HL-60 (cell line): Measurements from ENCODE around the gene SETD3.

Experiments
- DNase-seq, 2 experiments: peaks; one replicate each; pipeline ENCODE4 v3.0.0-alpha.2; 2010 to 2020; ENCODE audit warnings: low read depth in 1 of 2, low spot score in 1 of 2
- H3K27ac ChIP-seq: fragments of 250-450 bp; sonication (Bioruptor Pico); replicated peaks from 2 replicates; pipeline ENCODE4 v1.5.1; 2020; ENCODE audit warnings: mild to moderate bottlenecking, moderate library complexity
- H3K27me3 ChIP-seq: fragments of 250-450 bp; sonication (Bioruptor Pico); 2 replicates; pipeline ENCODE4 v1.5.1; 2021; ENCODE audit warnings: mild to moderate bottlenecking, moderate library complexity; ENCODE audit not compliant: insufficient read depth, poor library complexity, severe bottlenecking
- H3K4me3 ChIP-seq: replicated peaks from 2 replicates; pipeline ENCODE4 v1.5.1; 2011; ENCODE audit warnings: mild to moderate bottlenecking, control low read depth, low read length; ENCODE audit not compliant: insufficient read depth
- GABPA ChIP-seq: IDR thresholded peaks from 2 replicates; pipeline ENCODE4 v1.6.1; 2012; ENCODE audit warnings: low read depth
- POLR2AphosphoS5 ChIP-seq: IDR thresholded peaks from 2 replicates; pipeline ENCODE4 v1.6.1; 2012; ENCODE audit warnings: low read depth
- REST ChIP-seq: IDR thresholded peaks from 2 replicates; pipeline ENCODE4 v1.6.1; 2012; ENCODE audit warnings: low read depth; ENCODE audit not compliant: insufficient replicate concordance
- SPI1 ChIP-seq: IDR thresholded peaks from 2 replicates; pipeline ENCODE4 v1.6.1; 2012; ENCODE audit warnings: low read depth, mild to moderate bottlenecking, borderline replicate concordance
- TF ChIP-seq, protein P1 (sequence below): IDR thresholded peaks from one replicate; pipeline ENCODE4 v1.5.1; 2011; ENCODE audit warnings: low read length, control low read depth, inconsistent platforms; ENCODE audit not compliant: insufficient read depth

SETD3 gene

DNA sequence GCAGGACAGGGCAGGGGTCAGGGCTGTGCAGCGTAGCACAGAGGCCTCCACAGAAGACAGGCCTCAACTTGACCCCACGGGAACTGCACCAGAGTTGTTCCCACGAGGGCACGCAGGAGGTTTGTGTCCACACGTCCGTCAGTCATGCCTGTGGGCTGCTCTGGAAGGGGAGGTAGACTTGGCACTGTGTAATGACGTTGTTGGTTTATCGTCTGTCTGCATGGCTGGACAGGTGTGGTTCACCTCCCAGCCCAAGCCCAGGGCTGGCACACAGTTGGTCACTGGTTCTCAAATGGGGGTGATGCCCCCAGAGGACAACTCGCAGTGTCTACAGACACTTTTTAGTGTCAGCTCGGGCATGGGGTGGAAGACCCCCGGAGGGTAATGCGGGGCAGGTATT lies 46.4 kb upstream of the SETD3 start:
- DNase-seq = no peak
- H3K4me3 ChIP-seq = no peak overlapping the region
- H3K27me3 ChIP-seq = no peaks in the 10 kb centered on the region
- TF ChIP-seq GABPA (no peak), SPI1 (no peak), POLR2AphosphoS5 (no peak), REST (no peak)
- TF ChIP-seq, protein P1, sequence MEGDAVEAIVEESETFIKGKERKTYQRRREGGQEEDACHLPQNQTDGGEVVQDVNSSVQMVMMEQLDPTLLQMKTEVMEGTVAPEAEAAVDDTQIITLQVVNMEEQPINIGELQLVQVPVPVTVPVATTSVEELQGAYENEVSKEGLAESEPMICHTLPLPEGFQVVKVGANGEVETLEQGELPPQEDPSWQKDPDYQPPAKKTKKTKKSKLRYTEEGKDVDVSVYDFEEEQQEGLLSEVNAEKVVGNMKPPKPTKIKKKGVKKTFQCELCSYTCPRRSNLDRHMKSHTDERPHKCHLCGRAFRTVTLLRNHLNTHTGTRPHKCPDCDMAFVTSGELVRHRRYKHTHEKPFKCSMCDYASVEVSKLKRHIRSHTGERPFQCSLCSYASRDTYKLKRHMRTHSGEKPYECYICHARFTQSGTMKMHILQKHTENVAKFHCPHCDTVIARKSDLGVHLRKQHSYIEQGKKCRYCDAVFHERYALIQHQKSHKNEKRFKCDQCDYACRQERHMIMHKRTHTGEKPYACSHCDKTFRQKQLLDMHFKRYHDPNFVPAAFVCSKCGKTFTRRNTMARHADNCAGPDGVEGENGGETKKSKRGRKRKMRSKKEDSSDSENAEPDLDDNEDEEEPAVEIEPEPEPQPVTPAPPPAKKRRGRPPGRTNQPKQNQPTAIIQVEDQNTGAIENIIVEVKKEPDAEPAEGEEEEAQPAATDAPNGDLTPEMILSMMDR = no peak
- no peak overlapping the region for H3K27ac ChIP-seq

DNA sequence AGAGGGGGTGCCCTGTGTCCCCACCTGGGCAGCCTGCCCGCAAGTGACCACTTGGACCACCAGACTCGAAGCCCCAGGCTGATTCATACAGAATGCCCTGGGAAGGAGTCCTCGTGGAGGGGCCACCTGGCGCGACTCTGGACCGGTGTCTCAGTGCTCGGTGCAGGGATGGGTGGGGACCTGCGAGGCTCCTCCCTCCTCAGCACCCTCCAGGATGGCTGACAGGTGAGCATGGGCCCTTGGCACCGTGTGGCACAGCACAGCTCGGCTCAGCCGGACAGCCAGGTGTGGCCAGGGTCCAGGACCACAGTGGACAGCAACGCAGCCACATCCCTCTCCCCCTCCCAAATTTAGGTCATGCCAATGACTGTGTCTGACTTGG lies 45.0 kb upstream of the SETD3 start:
- H3K27ac ChIP-seq = no peak overlapping the region
- no peak overlapping the region for H3K4me3 ChIP-seq
- no peak for DNase-seq
- no peaks in the 10 kb centered on the region for H3K27me3 ChIP-seq
- TF ChIP-seq REST (no peak), GABPA (no peak), POLR2AphosphoS5 (no peak), SPI1 (no peak)
- TF ChIP-seq, protein P1 = no peak

GRCh38 chr14:99524804-99525698 lies 44.4 kb upstream of the SETD3 start:
- Histone ChIP-seq H3K27ac (no peak overlapping the region), H3K4me3 (no peak overlapping the region), H3K27me3 (no peaks in the 10 kb centered on the region)
- no peak for DNase-seq
- TF ChIP-seq SPI1 (no peak), REST (no peak), POLR2AphosphoS5 (no peak), GABPA (no peak)
- TF ChIP-seq, protein P1 = no peak
